Caco-2 (cell line): ENCODE measurements around the gene SLC7A6OS. TPM values are rescaled to one million over a fixed set of nuclear protein-coding genes. Genes with fewer than 3 reads are reported as not detected.

ENCODE experiments used
- BruUV-seq: library from RNA; stranded (reverse); fragments of 400-500 nt; replicated peaks from 2 replicates; lab custom pipeline; 2021; lab: Mats Ljungman, UMichigan
- CTCF ChIA-PET: fragments of 300-600 bp; sonication (Branson Sonifier 250); formaldehyde crosslinking; loops from one replicate; lab custom pipeline; 2022; ENCODE audit warnings: antibody characterized with exemption; lab: Charles Lee
- POLR2A ChIA-PET: fragments of 300-600 bp; sonication (Branson Sonifier 250); formaldehyde crosslinking; loops from one replicate; lab custom pipeline; 2022; ENCODE audit warnings: antibody characterized with exemption; lab: Charles Lee
- DNase-seq, 2 experiments: peaks; one replicate each; pipeline versions ENCODE4 v3.0.0 to v3.0.0-alpha.2; 2020 to 2022
- H3K27me3 ChIP-seq: replicated peaks from 2 replicates; pipeline ENCODE4 v1.6.0; 2011; ENCODE audit warnings: low read length; ENCODE audit not compliant: control insufficient read depth, insufficient read depth
- H3K36me3 ChIP-seq: 2 replicates; pipeline ENCODE4 v1.5.1; 2011; ENCODE audit warnings: low read length; ENCODE audit not compliant: control insufficient read depth, insufficient read depth
- H3K4me1 ChIP-seq: fragments of 250-450 bp; sonication (Bioruptor Pico); 2 replicates; pipeline ENCODE4 v1.5.1; 2020; ENCODE audit warnings: mild to moderate bottlenecking
- H3K4me3 ChIP-seq: 2 replicates; pipeline ENCODE4 v1.5.1; 2011; ENCODE audit warnings: low read depth, mild to moderate bottlenecking, control low read depth, low read length
- H3K9me3 ChIP-seq: fragments of 250-450 bp; sonication (Bioruptor Pico); 2 replicates; pipeline ENCODE4 v1.5.1; 2020; ENCODE audit warnings: mild to moderate bottlenecking, moderate library complexity
- H3K27ac Mint-ChIP-seq: one replicate; pipeline ENCODE4 v1.8.0; 2022; ENCODE audit warnings: mixed read lengths; ENCODE audit not compliant: unreplicated experiment
- H3K27me3 Mint-ChIP-seq: one replicate; pipeline ENCODE4 v1.8.0; 2022; ENCODE audit warnings: mixed read lengths; ENCODE audit not compliant: insufficient read depth, unreplicated experiment
- H3K36me3 Mint-ChIP-seq: one replicate; pipeline ENCODE4 v1.8.0; 2022; ENCODE audit warnings: mild to moderate bottlenecking, mixed read lengths; ENCODE audit not compliant: insufficient read depth, unreplicated experiment
- H3K4me1 Mint-ChIP-seq: one replicate; pipeline ENCODE4 v1.8.0; 2022; ENCODE audit warnings: low read depth, mixed read lengths; ENCODE audit not compliant: unreplicated experiment
- H3K4me3 Mint-ChIP-seq: one replicate; pipeline ENCODE4 v1.8.0; 2022; ENCODE audit warnings: mild to moderate bottlenecking, moderate library complexity, mixed read lengths; ENCODE audit not compliant: unreplicated experiment
- H3K9me3 Mint-ChIP-seq: one replicate; pipeline ENCODE4 v1.8.0; 2022; ENCODE audit warnings: mixed read lengths; ENCODE audit not compliant: unreplicated experiment
- CTCF ChIP-seq, 2 experiments: fragments of 200-600 bp in 1 of 2; IDR thresholded peaks; 1 replicate in 1 of 2; 2 replicates in 1 of 2; pipeline versions ENCODE4 v1.5.1 to v1.8.0; 2011 to 2022; ENCODE audit warnings: antibody characterized with exemption in 1 of 2, control low read depth in 1 of 2, inconsistent platforms in 1 of 2, low read depth in 1 of 2, low read length in 1 of 2, mild to moderate bottlenecking in 1 of 2, moderate library complexity in 1 of 2; ENCODE audit not compliant: insufficient read depth in 1 of 2, severe bottlenecking in 1 of 2, unreplicated experiment in 1 of 2
- intact Hi-C: fragments of 100-400 bp; cut with micrococcal nuclease; formaldehyde crosslinking; loops from one replicate; pipeline ENCODE4 v1.10.0; 2022; ENCODE audit not compliant: unreplicated experiment
- total RNA-seq: library from RNA; stranded (reverse); gene quantifications from 2 replicates; pipeline ENCODE4 v1.2.3, GENCODE V29; 2022

Gene SLC7A6OS
- total RNA-seq, 1 experiment from 2014 or later = 34.0 TPM

- Histone ChIP-seq H3K27me3 (no peaks in the 10 kb centered on the region), H3K4me3 (no peak overlapping the region), H3K36me3 (peaks cover 4% of the 10 kb centered on the region; the same call in 1 of the 2 replicates), H3K9me3 (no peaks in the 10 kb centered on the region), H3K4me1 (peaks cover 7% of the 10 kb centered on the region; the same call in 1 of the 2 replicates)
- peaks cover 41% of the 10 kb centered on the region for H3K4me1 Mint-ChIP-seq
- no peaks in the 10 kb centered on the region for H3K9me3 Mint-ChIP-seq
- POLR2A ChIA-PET = interaction anchor here (0.5 to 0.9 kb wide), 2 partner anchors 19 to 469 kb away, joined by 3 read pairs; partner anchors contain the start of genes PRMT7 and SLC7A6OS
- BruUV-seq = no TSS peak
- no peak overlapping the region for H3K27ac Mint-ChIP-seq
- H3K4me3 Mint-ChIP-seq = no peak overlapping the region
- CTCF ChIA-PET = interaction anchor here (1.0 to 1.1 kb wide), 2 partner anchors 20 to 37 kb away, joined by 3 read pairs; partner anchors contain the start of genes PRMT7 and SLC7A6OS
- intact Hi-C loops = no loop called here
- peaks cover 96% of the 10 kb centered on the region for H3K36me3 Mint-ChIP-seq
- H3K27me3 Mint-ChIP-seq = no peaks in the 10 kb centered on the region
- no peak for TF ChIP-seq CTCF (IDR thresholded peaks at IDR 0.05; ENCODE audit: insufficient read depth in 1 of 2, low read depth in 1 of 2, low read length in 1 of 2, severe bottlenecking in 1 of 2, unreplicated experiment in 1 of 2)
- no peak for DNase-seq
These were observed 19.5 kb downstream of the SLC7A6OS start for GRCh38 chr16:68291227-68291626.

- POLR2A ChIA-PET = no interaction called here
- no peak for TF ChIP-seq CTCF (IDR thresholded peaks at IDR 0.05; ENCODE audit: insufficient read depth in 1 of 2, low read depth in 1 of 2, low read length in 1 of 2, severe bottlenecking in 1 of 2, unreplicated experiment in 1 of 2)
- H3K9me3 Mint-ChIP-seq = no peaks in the 10 kb centered on the region
- intact Hi-C loops = no loop called here
- BruUV-seq = no TSS peak
- DNase-seq = no peak
- H3K4me3 Mint-ChIP-seq = no peak overlapping the region
- no peaks in the 10 kb centered on the region for H3K27me3 Mint-ChIP-seq
- Histone ChIP-seq H3K9me3 (no peaks in the 10 kb centered on the region), H3K27me3 (no peaks in the 10 kb centered on the region), H3K36me3 (peaks cover 4% of the 10 kb centered on the region; the same call in 1 of the 2 replicates), H3K4me1 (peaks cover 7% of the 10 kb centered on the region; the same call in 1 of the 2 replicates), H3K4me3 (no peak overlapping the region)
- CTCF ChIA-PET = interaction anchor here (0.6 to 1.6 kb wide), 2 partner anchors 26 to 73 kb away, joined by 4 to 5 read pairs; partner anchors contain the start of gene SLC7A6
- H3K36me3 Mint-ChIP-seq = peaks cover 96% of the 10 kb centered on the region
- peak overlapping the region; percentile 19 for H3K27ac Mint-ChIP-seq
- peaks cover 41% of the 10 kb centered on the region for H3K4me1 Mint-ChIP-seq
These were observed 20.3 kb downstream of the SLC7A6OS start for GRCh38 chr16:68290450-68290849.

GRCh38 chr16:68289621-68290329 lies 21.0 kb downstream of the SLC7A6OS start:
- Mint-ChIP-seq H3K9me3 (no peaks in the 10 kb centered on the region), H3K27me3 (no peaks in the 10 kb centered on the region), H3K27ac (peak overlapping the region; percentile 19), H3K4me3 (no peak overlapping the region), H3K36me3 (peaks cover 96% of the 10 kb centered on the region), H3K4me1 (peaks cover 46% of the 10 kb centered on the region)
- Histone ChIP-seq H3K4me1 (peaks cover 2% of the 10 kb centered on the region; the same call in 1 of the 2 replicates), H3K36me3 (peaks cover 4% of the 10 kb centered on the region; the same call in 1 of the 2 replicates), H3K27me3 (no peaks in the 10 kb centered on the region), H3K9me3 (no peaks in the 10 kb centered on the region), H3K4me3 (no peak overlapping the region)
- ChIA-PET CTCF (interaction anchor here (1.6 kb wide), 1 partner anchor 26 kb away, joined by 4 read pairs; the partner anchor contains the start of gene SLC7A6), POLR2A (interaction anchor here (0.6 kb wide), 1 partner anchor 13 kb away, joined by 4 read pairs; no protein-coding TSS in a partner anchor)
- no peak for DNase-seq
- BruUV-seq = no TSS peak
- TF ChIP-seq CTCF (IDR thresholded peaks at IDR 0.05; ENCODE audit: insufficient read depth in 1 of 2, low read depth in 1 of 2, low read length in 1 of 2, severe bottlenecking in 1 of 2, unreplicated experiment in 1 of 2) = no peak
- intact Hi-C loops = no loop called here
